HG03135 (cell line): ENCODE data around the gene ARL6IP4.

ENCODE experiments used
- ATAC-seq: cut with Tn5 transposase; IDR thresholded peaks from one replicate; pipeline ENCODE4 v1.9.1; 2021; ENCODE audit warnings: mild to moderate bottlenecking, moderate library complexity; ENCODE audit not compliant: unreplicated experiment

Gene ARL6IP4

GRCh38 chr12:122958198-122958888 lies 22.1 kb upstream of the ARL6IP4 start:
- ATAC-seq: no peak

GRCh38 chr12:122959566-122960192 lies 20.8 kb upstream of the ARL6IP4 start:
- ATAC-seq: no peak

- no peak for ATAC-seq
Measured at GRCh38 chr12:122960193-122960569, 20.3 kb upstream of the ARL6IP4 start.

GRCh38 chr12:122961531-122962329 lies 18.8 kb upstream of the ARL6IP4 start:
- ATAC-seq: no peak

GRCh38 chr12:122963941-122964265 lies 16.6 kb upstream of the ARL6IP4 start:
- ATAC-seq: no peak

GRCh38 chr12:122964439-122965257 lies 15.8 kb upstream of the ARL6IP4 start:
- no peak for ATAC-seq

GRCh38 chr12:122965321-122965751 lies 15.1 kb upstream of the ARL6IP4 start:
- no peak for ATAC-seq

GRCh38 chr12:122965851-122966742 lies 14.4 kb upstream of the ARL6IP4 start, which contains the start of gene ABCB9:
Gene ABCB9 (minus strand): TSS chr12:122966463. CDS start chr12:122960235, 6,228 bp downstream.
- peak; percentile 67 for ATAC-seq

GRCh38 chr12:122966743-122967550 lies 13.5 kb upstream of the ARL6IP4 start:
- no peak for ATAC-seq

- no peak for ATAC-seq
Measured at GRCh38 chr12:122968104-122968503, 12.4 kb upstream of the ARL6IP4 start.

- ATAC-seq: no peak
Measured at GRCh38 chr12:122969676-122970075, 10.8 kb upstream of the ARL6IP4 start.

- ATAC-seq: peak; percentile 72
Measured at GRCh38 chr12:122974274-122974891, 6.1 kb upstream of the ARL6IP4 start.

GRCh38 chr12:122974892-122975789 lies 5.3 kb upstream of the ARL6IP4 start, which contains the start of gene OGFOD2:
Gene OGFOD2 (plus strand): TSS chr12:122975244. CDS start chr12:122975252, 8 bp downstream.
- ATAC-seq: peak; percentile 71

- ATAC-seq: no peak
Measured at GRCh38 chr12:122975790-122976647, 4.5 kb upstream of the ARL6IP4 start.

GRCh38 chr12:122976648-122976975 lies 3.9 kb upstream of the ARL6IP4 start:
- no peak for ATAC-seq

GRCh38 chr12:122977153-122977552 lies 3.3 kb upstream of the ARL6IP4 start:
- ATAC-seq: no peak
